ENCODE results near the gene ASB2. TPM values are rescaled to one million over a fixed set of nuclear protein-coding genes. Genes with fewer than 3 reads are reported as not detected.

Gene ASB2
- total RNA-seq, 1 donor from 2014 or later: 58.6 TPM

DNA sequence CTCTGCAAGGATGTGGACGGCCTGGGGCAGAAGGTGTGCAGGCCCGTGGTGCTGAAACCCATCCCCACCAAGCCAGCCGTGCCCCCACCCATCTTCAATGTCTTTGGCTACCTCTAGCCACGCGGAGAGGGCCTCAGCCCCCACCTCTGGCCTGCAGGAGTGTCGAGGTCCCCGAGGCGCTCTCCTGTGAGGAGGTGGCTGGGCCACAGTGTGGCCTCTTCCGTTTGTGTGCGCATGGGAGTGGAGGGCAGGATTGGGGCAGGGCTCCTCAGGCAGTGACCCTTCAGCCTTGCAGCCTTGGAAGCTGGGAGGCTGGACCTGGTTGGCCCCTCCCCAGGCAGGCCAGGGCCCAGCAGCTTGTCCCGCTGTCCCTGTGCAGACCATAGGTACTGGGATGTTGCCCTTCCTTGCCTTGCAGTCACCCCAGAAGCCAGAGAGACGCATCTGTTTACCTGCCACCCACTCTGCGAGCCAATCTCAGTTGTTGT is 47.3 kb downstream of the ASB2 start:
- DNase-seq (ENCODE audit: low spot score in 2 of 2): no peak
- Histone ChIP-seq H3K4me1 (no peaks in the 10 kb centered on the region), H3K4me3 (no peak overlapping the region), H3K27me3 (no peaks in the 10 kb centered on the region), H3K36me3 (peaks cover 16 to 27% of the 10 kb centered on the region in 2 donors), H3K9me3 (no peaks in the 10 kb centered on the region), H3K27ac (no peak overlapping the region)
- intact Hi-C loops (cut with DNase I): no loop called here
- TF ChIP-seq, protein P1, sequence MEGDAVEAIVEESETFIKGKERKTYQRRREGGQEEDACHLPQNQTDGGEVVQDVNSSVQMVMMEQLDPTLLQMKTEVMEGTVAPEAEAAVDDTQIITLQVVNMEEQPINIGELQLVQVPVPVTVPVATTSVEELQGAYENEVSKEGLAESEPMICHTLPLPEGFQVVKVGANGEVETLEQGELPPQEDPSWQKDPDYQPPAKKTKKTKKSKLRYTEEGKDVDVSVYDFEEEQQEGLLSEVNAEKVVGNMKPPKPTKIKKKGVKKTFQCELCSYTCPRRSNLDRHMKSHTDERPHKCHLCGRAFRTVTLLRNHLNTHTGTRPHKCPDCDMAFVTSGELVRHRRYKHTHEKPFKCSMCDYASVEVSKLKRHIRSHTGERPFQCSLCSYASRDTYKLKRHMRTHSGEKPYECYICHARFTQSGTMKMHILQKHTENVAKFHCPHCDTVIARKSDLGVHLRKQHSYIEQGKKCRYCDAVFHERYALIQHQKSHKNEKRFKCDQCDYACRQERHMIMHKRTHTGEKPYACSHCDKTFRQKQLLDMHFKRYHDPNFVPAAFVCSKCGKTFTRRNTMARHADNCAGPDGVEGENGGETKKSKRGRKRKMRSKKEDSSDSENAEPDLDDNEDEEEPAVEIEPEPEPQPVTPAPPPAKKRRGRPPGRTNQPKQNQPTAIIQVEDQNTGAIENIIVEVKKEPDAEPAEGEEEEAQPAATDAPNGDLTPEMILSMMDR (IDR thresholded peaks at IDR 0.05): no peak

DNA sequence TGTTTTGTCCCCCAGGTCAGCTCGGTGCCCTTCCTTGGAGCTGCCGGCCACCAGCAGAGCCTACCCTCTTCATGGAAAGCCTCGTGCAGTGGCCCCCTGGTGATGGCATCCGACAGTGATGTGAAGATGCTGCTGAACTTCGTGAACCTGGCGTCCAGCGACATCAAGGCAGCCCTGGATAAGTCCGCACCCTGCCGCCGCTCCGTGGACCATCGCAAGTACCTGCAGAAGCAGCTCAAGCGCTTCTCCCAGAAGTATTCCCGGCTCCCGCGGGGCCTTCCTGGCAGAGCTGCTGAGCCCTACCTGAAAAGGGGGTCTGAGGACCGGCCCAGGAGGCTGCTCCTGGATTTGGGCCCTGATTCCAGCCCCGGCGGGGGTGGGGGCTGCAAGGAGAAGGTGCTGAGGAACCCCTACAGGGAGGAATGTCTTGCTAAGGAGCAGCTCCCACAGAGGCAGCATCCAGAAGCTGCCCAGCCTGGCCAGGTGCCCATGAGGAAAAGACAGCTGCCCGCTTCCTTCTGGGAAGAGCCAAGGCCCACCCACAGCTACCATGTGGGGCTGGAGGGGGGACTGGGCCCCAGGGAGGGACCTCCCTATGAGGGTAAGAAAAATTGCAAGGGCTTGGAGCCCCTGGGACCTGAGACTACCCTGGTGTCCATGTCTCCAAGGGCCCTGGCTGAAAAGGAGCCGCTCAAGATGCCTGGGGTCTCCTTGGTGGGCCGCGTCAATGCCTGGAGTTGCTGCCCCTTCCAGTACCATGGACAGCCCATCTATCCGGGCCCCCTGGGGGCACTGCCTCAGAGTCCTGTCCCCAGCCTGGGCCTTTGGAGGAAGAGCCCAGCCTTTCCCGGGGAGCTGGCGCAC is 48.0 kb downstream of the ASB2 start:
- Histone ChIP-seq H3K36me3 (peaks cover 10 to 20% of the 10 kb centered on the region in 2 donors), H3K9me3 (no peaks in the 10 kb centered on the region), H3K27me3 (no peaks in the 10 kb centered on the region), H3K4me3 (no peak overlapping the region), H3K4me1 (no peaks in the 10 kb centered on the region), H3K27ac (no peak overlapping the region)
- TF ChIP-seq, protein P1 (IDR thresholded peaks at IDR 0.05): no peak
- intact Hi-C loops (cut with DNase I): no loop called here
- no peak for DNase-seq (ENCODE audit: low spot score in 2 of 2)

DNA sequence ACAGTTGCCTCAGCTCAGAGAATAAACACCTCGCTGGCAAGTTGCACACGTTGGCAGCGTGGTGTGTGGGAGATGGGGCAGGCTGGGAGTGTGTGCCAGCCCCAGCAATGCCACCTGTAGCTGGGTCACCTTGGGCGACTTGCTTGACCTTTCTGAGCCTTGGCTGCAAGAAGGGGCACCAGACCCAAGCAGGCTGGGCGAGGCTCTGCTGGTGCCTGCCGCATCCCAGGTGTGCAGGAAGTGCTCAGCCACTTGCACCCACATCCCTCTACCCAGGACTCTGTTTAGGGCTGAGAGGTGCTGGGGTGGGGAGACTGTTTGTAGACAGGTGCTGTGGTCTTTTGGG is 48.6 kb downstream of the ASB2 start:
- intact Hi-C loops (cut with DNase I): no loop called here
- Histone ChIP-seq H3K27me3 (no peaks in the 10 kb centered on the region), H3K36me3 (peaks cover 4 to 15% of the 10 kb centered on the region in 2 donors), H3K4me3 (no peak overlapping the region), H3K9me3 (no peaks in the 10 kb centered on the region), H3K4me1 (no peaks in the 10 kb centered on the region), H3K27ac (no peak overlapping the region)
- no peak for DNase-seq (ENCODE audit: low spot score in 2 of 2)
- TF ChIP-seq, protein P1 (IDR thresholded peaks at IDR 0.05): no peak

DNA sequence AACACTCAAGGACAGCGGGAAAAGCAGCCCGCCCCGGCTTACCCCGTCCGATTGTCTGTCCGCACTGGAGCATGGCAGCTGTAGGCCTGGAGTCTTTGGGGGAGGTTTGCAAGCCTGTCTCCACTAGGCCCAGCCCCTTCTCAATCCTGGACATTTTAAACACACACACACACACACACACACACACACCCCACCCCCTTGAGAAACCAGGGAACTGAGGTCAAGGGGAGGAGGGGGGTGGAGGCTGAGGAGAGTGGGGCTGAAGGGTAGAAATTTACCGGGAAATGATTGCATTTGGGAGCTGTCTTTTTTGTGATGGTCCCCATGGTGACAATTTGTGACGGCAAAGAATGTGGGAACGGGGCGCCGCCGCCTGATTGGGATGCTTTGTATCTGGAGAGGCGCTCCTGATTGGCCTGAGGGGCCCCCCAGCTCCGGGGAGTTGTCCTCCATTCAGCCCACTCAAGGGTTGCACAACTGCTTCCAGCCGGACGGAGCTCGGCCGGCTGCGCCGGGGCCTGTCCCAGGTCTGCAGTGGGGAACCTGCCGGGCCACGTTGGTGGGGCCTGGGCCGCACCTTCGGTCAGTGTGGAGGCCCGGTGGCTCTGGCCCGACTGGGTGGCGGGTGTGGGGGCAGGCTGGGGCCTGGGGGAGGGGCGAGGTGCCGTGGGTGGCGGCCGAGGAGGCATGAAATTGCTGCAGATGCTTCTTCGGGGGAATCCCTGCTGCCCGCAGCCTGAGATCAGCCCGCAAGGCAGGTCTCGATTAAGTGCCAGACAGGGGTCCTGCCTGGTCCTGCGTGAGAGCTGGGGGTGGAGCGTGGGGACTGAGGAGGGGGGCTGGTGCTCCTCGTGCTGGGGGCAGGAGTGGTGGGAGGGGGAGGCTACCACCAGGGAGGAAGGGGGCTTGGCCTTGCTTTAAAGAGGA is 49.2 kb downstream of the ASB2 start, which contains the start of gene FAM181A:
Gene FAM181A (plus strand): TSS at position 472 of the 927 bp plus-strand sequence. CDS start 942 bp downstream, outside the sequence.
- Histone ChIP-seq H3K4me3 (no peak within 1 kb of the TSS), H3K4me1 (no peaks in the 10 kb centered on the region), H3K27me3 (no peaks in the 10 kb centered on the region), H3K9me3 (no peaks in the 10 kb centered on the region), H3K27ac (no peak within 1 kb of the TSS), H3K36me3 (peaks cover 4 to 9% of the 10 kb centered on the region in 2 donors)
- DNase-seq (ENCODE audit: low spot score in 2 of 2): no peak
- TF ChIP-seq, protein P1 (IDR thresholded peaks at IDR 0.05): no peak
- intact Hi-C loops (cut with DNase I): no loop called here

DNA sequence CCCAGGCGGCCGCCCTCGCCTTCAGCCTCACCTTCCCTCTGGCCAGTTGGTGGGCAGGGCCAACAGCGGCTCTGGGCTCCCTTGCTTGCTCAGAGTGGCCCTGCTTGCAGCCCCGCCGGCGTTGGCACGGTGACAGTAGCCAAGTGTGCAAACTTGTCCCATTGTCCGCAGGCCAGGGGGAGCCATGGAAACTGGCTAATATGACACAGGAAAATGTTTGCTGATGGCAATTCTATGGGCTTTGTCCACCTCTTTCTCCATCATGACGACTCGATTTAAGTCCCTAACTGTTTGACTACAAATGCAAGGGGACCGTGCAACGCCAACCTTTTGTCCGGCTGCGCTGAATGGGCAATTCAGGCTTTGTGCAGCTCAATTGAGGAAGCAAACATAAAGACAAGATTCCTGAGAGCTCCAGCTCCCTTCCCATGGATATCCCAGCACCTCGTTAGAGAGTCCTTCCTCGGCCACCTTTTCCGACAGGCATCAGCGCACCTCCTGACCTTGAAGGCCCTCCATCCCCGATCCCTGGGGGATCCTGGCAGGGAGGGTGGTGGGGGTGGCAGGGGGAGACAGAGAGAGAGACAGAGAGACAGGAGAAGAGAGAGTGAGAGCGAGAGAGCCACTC is 50.0 kb downstream of the ASB2 start:
- intact Hi-C loops (cut with DNase I): no loop called here

More for the DNA sequence above, 50.0 kb downstream of the ASB2 start:
- H3K9me3 ChIP-seq: no peaks in the 10 kb centered on the region
- TF ChIP-seq, protein P1 (IDR thresholded peaks at IDR 0.05): no peak
- no peak for DNase-seq (ENCODE audit: low spot score in 2 of 2)
- H3K4me3 ChIP-seq: no peak overlapping the region
- peaks cover 0 to 9% of the 10 kb centered on the region in 2 donors for H3K36me3 ChIP-seq
- H3K4me1 ChIP-seq: no peaks in the 10 kb centered on the region
- no peak overlapping the region for H3K27ac ChIP-seq
- H3K27me3 ChIP-seq: no peaks in the 10 kb centered on the region

Data from ascending aorta (tissue), 2 donors.